Hepatic stellate cell (primary cell): ENCODE results near the gene NUFIP1.
"Not testable (repeated sequence)": the region's sequence is repeated elsewhere in the genome, so short reads cannot be mapped to it uniquely, and the experiment has no call there.

Source experiments
- DNase-seq: peaks from one replicate; pipeline ENCODE4 v3.0.0; 2011; ENCODE audit warnings: low spot score

The NUFIP1 gene

DNA sequence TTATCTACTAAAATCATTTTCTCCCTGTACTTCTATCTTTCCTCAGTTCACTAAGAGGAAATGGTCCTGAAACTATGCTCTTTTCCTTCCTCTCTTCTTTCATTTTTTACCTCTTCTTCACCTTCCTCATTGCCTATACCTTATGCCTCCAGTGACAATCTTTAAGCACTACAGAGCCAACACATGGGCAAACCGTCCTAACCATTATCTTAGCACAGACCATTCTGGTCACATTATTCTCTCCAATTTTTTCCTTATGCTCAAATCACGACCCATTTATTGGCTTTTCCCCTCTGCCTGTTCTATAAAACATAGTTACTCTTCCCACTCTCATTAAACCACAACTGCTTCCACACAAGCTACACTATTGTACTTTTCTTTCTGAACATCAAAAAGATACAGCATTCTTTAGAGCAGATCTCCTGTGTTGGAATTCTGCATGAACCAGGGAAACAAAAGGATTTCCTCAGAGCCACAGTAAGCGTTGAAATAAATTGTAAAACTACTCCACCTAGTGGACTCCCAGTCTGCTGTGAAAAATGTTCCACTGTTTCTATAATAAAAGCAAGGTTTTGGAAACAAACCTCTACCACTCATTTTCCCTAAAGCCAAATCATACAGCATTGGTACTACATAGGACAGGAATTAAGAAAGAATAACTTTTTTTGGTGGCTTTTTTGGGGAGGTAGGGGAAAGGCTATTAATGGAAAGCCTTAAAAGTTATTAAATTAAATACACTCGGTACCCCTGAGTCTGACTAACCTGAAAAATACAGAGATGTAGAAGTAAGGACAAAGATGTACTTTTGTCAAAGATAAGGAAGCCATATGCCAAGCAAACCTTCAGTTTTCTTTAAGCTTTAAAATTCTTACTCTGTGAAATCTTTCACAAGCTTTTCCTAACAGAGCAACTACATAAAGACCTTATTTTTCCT is 19.5 kb downstream of the NUFIP1 start:
- peak; percentile 31 for DNase-seq

DNA sequence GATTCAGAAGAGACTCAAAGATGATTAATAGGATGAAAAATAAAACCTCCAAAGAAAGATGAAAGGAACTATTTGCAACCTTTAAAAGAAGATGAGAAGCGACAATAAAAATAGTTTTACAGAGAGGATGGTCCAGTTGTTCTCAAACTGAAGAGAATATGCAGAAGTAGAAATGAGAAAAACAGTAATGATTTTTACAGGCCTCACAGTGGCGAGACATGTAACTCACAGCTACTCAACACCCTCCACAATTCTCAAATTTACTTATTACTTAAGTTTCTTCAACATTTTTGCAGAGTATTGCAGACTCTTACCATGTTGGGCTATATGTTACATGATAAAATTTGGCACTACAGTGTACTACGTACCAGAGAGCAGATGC is 20.8 kb downstream of the NUFIP1 start:
- DNase-seq: no peak

DNA sequence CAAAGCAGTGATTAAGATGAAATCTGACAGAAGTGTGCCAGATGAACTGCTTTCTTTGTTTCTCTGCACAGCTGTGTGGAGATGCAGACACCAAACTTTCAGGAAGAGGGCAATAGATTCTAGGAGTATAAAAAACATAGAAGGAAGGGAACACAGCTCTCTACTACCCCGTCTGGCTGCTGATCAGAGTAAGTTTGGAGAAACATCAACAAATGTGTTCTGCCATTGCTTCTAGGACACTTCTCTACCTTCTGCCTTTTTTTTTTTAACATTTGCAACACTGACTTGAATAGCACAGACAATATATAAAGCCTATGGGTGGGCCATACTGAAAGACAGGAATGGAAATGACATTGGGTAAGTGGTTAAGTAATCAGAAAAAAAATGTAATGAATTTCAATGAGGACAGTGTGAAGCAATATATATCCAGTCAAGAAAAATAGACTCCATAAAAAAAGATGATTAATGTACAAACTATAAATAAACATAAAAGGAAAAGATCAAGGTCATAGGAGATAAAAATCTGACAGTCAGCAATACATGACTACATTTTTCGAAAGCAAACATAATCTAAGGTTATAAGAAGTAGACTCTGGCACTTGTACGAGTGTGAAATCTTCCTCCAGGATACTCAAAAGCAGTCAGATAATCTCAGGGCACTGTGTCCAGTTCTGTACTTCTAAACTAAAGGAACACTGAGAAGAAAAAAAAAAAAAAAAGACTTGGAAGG is 21.4 kb downstream of the NUFIP1 start:
- DNase-seq: peak; percentile 17

- no peak for DNase-seq
Measured at GRCh38 chr13:44961997-44962396, 27.3 kb downstream of the NUFIP1 start.

GRCh38 chr13:44955406-44955805 is 33.9 kb downstream of the NUFIP1 start:
- no peak for DNase-seq

DNA sequence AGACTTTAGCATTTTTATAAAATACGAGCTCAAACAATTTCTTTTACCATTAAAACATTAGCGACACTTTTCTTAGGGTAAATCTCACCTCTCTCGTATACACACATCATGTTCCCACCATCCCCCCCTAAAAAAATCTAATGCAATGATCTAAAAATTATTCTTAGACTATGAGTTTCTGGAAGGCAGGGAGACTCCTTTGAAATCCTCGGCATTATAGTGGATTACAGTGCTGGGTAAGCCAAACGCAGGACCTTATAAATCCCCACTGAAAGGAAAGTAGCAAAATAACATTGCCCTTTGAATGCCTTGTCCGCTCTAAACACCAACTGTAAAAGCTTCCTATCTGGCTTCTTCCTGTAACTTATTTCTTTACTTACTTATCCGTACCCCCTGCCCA is 35.0 kb downstream of the NUFIP1 start:
- DNase-seq: no peak

DNA sequence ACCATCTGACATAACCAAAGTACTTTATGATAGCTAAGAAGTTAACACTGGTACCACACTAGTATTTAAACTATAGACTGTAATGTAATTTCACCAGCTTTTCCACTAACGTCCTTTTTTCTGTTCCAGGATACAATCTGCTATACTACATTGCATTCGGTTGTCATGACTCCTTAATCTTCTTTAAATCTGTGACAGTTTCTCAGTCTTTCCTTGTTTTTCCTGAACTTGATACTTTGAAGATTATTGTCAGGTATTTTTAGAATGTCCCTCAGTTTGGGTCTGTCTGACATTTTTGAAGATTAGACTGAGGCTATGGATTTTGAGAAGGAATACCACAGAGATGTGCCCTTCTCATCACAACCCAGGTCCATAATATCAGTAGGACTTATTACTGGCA is 36.6 kb downstream of the NUFIP1 start:
- DNase-seq: no peak

DNA sequence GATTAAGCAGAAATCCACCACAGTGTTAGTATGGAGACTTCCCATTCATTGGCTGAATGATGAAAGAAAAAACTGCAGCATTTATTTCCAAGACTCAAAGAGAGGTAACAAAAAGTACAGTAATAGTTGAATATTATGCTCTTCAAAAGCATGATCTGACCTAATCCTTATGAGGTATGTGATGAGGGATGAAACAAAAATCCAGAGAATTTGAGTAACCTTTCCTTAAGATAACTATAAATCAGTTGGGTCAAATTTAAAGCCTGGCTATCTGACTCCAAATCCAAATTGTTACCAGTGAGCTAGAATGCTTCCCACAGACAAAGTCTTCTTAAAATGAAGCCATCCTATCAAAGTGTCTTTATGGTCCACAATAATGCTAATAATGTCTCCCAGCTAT is 38.1 kb downstream of the NUFIP1 start:
- no peak for DNase-seq

- not testable (repeated sequence) for DNase-seq
Measured at GRCh38 chr13:44943411-44943810, 45.9 kb downstream of the NUFIP1 start.

DNA sequence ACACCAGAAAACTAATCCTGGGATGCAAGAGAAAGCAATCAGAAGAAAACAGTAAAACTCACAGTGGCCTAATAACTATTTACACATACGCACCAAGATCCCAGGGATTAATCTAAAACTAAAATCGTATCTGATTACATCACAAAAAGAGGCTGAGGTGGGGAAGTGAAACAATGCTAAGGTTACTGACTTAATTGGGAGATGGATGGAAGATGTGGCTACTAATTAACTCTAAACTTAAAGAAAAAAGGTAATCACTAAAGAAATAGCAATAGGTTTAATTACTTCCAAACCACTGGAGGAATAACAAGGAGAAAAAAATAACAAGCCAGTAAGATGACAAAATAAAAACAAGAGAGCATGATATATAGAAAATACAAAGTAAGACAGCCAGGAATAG is 50.4 kb downstream of the NUFIP1 start:
- DNase-seq: no peak

DNA sequence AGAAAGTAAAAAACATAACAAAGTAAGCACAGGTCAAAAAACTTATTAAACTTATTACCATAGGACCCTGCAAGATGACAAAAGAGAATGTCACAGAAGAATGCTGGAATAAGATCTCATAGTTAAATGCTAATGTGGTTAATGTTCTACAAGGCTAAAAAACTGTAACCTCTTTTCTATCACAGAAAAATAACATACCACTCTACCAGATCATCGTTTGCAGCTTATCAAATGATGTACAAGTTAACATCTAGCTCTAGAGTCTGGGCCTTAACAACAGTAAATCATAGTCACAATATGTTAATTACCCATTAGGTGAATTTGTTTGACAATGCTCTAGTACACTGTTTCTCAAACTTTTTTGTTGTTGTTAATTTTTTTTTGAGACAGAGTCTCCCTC is 53.0 kb downstream of the NUFIP1 start:
- no peak for DNase-seq

DNA sequence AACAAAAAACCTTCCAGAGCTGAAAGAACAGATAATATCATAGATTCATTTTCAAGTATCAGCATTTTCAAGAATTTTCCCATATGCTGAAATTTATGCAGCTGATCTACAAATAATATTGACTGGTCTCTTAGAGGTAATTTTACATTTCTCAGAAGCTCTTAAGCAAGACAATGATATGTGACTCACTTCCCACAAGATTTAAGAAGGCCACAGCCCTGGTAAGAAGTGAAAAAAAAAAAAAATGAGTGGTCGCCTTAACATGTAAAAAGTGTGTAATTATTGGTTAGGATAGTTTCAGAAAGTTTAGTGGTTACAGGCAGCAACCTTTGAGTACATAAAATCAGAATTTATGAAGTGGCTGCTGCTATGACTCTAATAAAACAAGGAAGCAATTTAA is 54.5 kb downstream of the NUFIP1 start:
- no peak for DNase-seq

DNA sequence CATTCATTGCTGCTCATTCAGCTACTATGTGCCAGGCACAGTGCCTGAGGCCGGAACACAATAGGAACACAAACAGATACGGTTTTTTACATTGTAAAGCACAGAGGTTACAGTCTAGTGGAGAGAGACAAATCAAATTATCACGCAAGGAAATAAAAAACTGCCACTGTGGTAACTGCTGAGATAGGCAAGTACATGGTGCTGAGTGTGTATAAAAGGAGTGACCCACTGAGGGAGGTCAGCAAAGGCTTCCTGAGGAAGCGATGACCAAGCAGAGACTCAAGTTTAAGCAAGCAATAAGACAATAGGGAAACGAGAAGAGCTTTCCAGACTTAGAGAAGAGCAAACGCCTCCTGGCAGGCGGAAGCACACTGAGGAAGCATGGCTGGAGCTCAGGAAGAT is 56.4 kb downstream of the NUFIP1 start:
- peak; percentile 44 for DNase-seq

DNA sequence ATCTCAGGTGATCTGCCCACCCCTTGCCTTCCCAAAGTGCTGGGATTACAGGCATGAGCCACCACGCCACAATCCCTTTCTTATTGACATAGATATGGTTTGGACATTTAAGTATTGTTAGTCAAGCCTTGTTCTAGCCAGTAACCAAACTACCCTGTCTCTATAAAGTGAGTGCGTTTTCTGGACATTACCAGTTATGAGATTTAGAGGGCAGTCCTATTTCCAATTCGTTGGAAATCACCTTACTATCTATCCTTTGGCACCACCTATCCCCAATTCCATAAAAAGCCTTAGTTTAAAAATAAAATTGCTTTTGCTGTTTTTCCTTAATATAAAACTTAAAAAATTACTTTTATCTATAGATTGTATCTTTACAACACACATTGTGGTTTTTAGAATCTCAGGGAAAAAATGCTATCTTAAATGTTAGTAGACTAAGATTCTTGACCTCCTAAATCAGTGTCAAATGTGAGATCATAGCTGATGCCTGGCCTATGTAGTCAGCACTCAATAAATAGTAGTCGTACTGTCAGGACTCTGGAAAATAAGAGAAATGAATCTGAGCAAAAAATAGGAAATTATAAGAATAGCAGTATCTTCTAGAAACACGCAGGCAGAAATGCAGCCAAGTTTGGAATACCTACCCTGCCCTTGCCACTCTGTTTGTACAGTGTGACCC is 57.0 kb downstream of the NUFIP1 start:
- DNase-seq: peak; percentile 55

DNA sequence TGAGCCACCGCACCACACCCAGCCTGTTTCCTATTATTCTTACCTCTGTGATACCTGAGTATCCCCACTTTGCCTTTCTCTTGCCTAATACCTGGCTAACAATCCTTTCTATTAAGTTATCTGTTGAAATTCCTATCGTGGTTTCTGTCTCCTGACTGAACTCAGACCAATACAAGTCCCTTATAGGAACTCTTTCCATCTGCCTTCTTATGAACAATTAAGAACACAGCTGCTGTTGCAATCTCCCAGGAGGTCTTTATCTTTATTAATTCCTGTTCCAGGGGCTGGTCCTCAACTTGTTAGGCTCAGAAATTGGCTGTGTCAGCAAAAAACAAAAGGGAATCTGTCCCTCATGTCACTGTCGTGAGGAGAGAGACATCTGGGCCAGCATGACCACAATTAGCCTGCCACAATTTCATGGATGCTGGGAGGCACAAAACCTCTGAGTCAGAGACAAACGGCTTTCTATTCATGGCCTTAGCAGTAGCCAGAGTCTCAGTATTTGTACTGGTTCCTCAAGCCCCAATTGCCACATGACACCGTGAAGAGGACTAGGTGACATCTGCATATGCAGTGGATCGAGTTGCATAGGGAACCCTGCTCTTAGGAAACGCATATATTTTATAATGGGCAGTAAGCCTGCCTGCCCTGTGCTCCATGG is 58.2 kb downstream of the NUFIP1 start:
- no peak for DNase-seq

GRCh38 chr13:44930280-44930679 is 59.0 kb downstream of the NUFIP1 start:
- DNase-seq: no peak

DNA sequence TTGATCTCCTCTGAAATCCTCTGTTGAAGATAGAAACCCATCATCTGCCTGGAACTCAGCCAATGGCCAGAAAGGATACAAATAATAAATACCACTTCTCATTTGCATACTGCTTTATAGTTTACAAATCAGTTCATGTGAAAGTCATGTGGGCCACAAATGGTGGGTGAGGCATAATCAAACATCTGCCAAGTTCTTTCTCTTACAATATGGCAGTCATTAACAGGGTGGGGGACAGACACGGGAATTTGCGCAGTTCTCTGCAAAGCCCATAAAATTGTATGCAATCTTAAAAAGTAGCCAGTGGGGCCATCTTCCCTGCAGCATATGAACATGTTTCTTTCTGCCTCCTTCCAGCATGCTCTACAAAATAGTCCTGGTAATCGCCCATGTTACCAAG is 59.6 kb downstream of the NUFIP1 start:
- DNase-seq: no peak

DNA sequence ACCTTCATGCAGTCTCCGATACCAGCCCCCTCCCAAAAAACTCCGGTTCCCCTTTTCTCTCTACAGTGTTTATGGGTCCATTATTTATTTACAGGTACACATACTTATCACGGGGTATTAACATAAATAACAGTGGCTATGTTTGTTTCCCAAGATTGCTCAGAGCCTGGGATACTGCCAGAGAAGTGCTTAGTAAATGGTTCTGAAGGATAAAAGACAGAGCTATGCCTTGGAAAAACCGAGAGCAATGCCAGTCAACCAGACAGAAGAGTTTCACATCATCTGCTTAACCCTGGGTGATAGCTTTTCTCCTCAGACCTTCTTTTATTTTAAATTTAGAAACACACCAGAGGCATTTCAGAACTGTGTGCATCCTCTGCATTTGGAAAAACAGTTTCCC is 61.3 kb downstream of the NUFIP1 start:
- DNase-seq: no peak

- DNase-seq: peak; percentile 67
Measured at GRCh38 chr13:44921931-44922758, 67.1 kb downstream of the NUFIP1 start.

GRCh38 chr13:44921246-44921877 is 67.9 kb downstream of the NUFIP1 start:
- DNase-seq: no peak

DNA sequence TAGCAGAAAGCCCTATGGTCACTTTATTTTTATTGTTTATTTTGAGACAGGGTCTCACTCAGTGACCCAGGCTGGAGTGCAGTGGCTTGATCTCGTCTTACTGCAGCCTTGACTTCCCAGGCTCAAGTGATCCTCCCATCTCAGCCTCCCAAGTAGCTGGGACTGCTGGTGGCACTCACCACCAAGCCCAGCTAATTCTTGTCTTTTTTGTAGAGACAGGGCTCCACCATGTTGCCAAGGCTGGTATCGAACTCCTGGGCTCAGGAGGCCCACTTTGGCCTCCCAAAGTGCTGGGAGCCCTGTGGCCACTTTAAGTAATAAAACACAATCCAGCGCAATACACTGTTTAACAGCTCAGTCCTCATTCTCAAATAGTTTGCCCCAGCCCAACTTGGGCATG is 69.3 kb downstream of the NUFIP1 start:
- no peak for DNase-seq
